CD8-positive, alpha-beta memory T cell (primary cell): Measurements from ENCODE around the gene ASPHD1. TPM values are rescaled to one million over a fixed set of nuclear protein-coding genes. Genes with fewer than 3 reads are reported as not detected.
A peak's percentile ranks its signal among the peaks of the same experiment; 100 is the strongest.

Source experiments
- CTCF ChIA-PET: fragments of 350-600 bp; sonication (Branson Sonifier 250); formaldehyde crosslinking; loops from one replicate; lab custom pipeline; 2021; ENCODE audit warnings: antibody characterized with exemption; lab: Charles Lee
- POLR2A ChIA-PET: fragments of 350-600 bp; sonication (Branson Sonifier 250); formaldehyde crosslinking; loops from one replicate; lab custom pipeline; 2021; ENCODE audit warnings: antibody characterized with exemption; lab: Charles Lee
- DNase-seq, 5 donors: peaks; one replicate each; pipeline versions ENCODE4 v3.0.0 to v3.0.0-alpha.2; 2020 to 2022; ENCODE audit warnings: mixed read lengths in 1 of 5
- H3K27ac ChIP-seq: one replicate; pipeline ENCODE4 v1.7.0; 2013; ENCODE audit warnings: low read depth, mild to moderate bottlenecking, low read length, moderate library complexity
- H3K27me3 ChIP-seq: 2 replicates; pipeline ENCODE4 v1.7.0; 2013; ENCODE audit warnings: low read length, mild to moderate bottlenecking; ENCODE audit not compliant: insufficient read depth, poor library complexity, severe bottlenecking
- H3K36me3 ChIP-seq: 2 replicates; pipeline ENCODE4 v1.7.0; 2013; ENCODE audit warnings: mild to moderate bottlenecking, low read length, moderate library complexity; ENCODE audit not compliant: insufficient read depth
- H3K4me1 ChIP-seq: 2 replicates; pipeline ENCODE4 v1.7.0; 2013; ENCODE audit warnings: mild to moderate bottlenecking, low read length, moderate library complexity; ENCODE audit not compliant: insufficient read depth
- H3K4me3 ChIP-seq: 2 replicates; pipeline ENCODE4 v1.7.0; 2013; ENCODE audit warnings: mild to moderate bottlenecking, low read length
- H3K9me3 ChIP-seq: 2 replicates; pipeline ENCODE4 v1.7.0; 2013; ENCODE audit warnings: mild to moderate bottlenecking, low read length
- H3K27ac Mint-ChIP-seq, 8 donors: one replicate each; pipeline ENCODE4 v1.8.0; 2020 to 2021; ENCODE audit warnings: mixed read lengths in 8 of 8, mild to moderate bottlenecking in 6 of 8, inconsistent platforms in 3 of 8, moderate library complexity in 3 of 8
- H3K27me3 Mint-ChIP-seq, 2 donors: one replicate each; pipeline ENCODE4 v1.8.0; 2020 to 2021; ENCODE audit warnings: mixed read lengths in 2 of 2, mild to moderate bottlenecking in 1 of 2, moderate library complexity in 1 of 2
- H3K36me3 Mint-ChIP-seq, 3 donors: one replicate each; pipeline ENCODE4 v1.8.0; 2020 to 2021; ENCODE audit warnings: mixed read lengths in 3 of 3, inconsistent platforms in 1 of 3, mild to moderate bottlenecking in 1 of 3
- H3K4me1 Mint-ChIP-seq, 3 donors: one replicate each; pipeline ENCODE4 v1.8.0; 2020 to 2021; ENCODE audit warnings: mixed read lengths in 3 of 3, inconsistent platforms in 1 of 3, mild to moderate bottlenecking in 1 of 3
- H3K4me3 Mint-ChIP-seq, 7 donors: one replicate each; pipeline ENCODE4 v1.8.0; 2020 to 2021; ENCODE audit warnings: mixed read lengths in 7 of 7, mild to moderate bottlenecking in 6 of 7, moderate library complexity in 4 of 7, inconsistent platforms in 2 of 7
- H3K9me3 Mint-ChIP-seq, 5 donors: one replicate each; pipeline ENCODE4 v1.8.0; 2020 to 2022; ENCODE audit warnings: mixed read lengths in 5 of 5, mild to moderate bottlenecking in 3 of 5, moderate library complexity in 2 of 5, inconsistent platforms in 1 of 5
- polyA plus RNA-seq: library from polyadenylated mRNA; unstranded; fragments of 300-500 nt; fragmentation: Illumina TruSeq; gene quantifications from one replicate; pipeline ENCODE4 v1.2.3, GENCODE V29; 2021
- total RNA-seq, 2 experiments: library from RNA; stranded (reverse); gene quantifications; one replicate each; pipeline ENCODE4 v1.2.3, GENCODE V29; 2021

The ASPHD1 gene
- total and polyA plus RNA-seq, 3 experiments from 2014 or later, result 1.2 to 1.7 TPM; not detected in 1

DNA sequence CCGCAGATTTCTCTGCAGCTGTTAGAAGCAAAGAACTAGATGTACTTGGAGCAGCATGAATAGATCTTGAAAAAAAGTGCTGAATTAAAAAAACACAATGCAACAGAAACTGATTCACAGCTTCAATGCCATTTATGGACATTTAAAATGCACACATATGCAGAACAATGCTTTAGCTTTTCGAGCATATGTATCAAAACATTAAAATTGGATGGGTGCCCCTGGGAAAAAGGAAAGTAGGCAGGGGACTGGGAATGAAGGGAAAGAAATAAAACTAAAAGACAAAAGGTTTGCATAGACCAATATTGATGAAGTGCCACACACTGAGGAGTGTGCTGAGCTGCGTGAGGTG, 20.7 kb downstream of the ASPHD1 start:
- H3K27me3 ChIP-seq, result no peaks in the 10 kb centered on the region
- Mint-ChIP-seq H3K27ac (peak overlapping the region in 3 of 8 donors; percentile 1 to 77 (median 32)), H3K4me3 (peak overlapping the region in 1 of 7 donors; percentile 70), H3K36me3 (peaks cover 0 to 70% (median 12%) of the 10 kb centered on the region in 3 donors), H3K9me3 (no peaks in the 10 kb centered on the region), H3K4me1 (peaks cover 35 to 46% (median 46%) of the 10 kb centered on the region in 3 donors), H3K27me3 (no peaks in the 10 kb centered on the region)
- no peaks in the 10 kb centered on the region for H3K9me3 ChIP-seq
- peaks cover 25% of the 10 kb centered on the region for H3K36me3 ChIP-seq
- POLR2A ChIA-PET, result interaction anchor here (0.7 kb wide), 1 partner anchor 18 kb away, joined by 4 read pairs; no protein-coding TSS in a partner anchor
- peaks cover 9% of the 10 kb centered on the region for H3K4me1 ChIP-seq
- CTCF ChIA-PET, result no interaction called here
- no peak for DNase-seq
- no peak overlapping the region for H3K27ac ChIP-seq
- no peak overlapping the region for H3K4me3 ChIP-seq

DNA sequence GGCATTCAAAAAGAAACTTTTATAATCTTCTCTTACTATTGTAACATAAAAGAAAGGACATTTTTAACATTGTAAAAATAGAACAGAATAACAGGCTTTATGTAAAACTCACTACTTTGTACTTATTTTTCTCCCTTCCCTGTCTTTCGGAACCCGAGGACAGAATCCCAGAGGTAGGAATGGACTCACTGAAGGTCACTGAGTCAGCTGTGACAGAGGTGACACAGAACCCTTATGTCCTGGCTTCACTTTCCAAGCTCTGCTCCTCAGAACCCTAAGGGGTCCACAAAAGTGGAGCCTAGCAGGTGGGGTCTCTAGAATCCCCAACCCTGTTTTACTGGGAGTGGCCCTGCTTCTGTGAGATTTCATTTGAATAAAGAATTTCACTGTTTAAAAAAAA, 22.0 kb downstream of the ASPHD1 start:
- no peaks in the 10 kb centered on the region for H3K27me3 ChIP-seq
- peaks cover 48 to 59% (median 58%) of the 10 kb centered on the region in 3 donors for H3K4me1 Mint-ChIP-seq
- H3K4me3 ChIP-seq, result no peak overlapping the region
- peaks cover 18% of the 10 kb centered on the region for H3K4me1 ChIP-seq
- H3K36me3 Mint-ChIP-seq, result peaks cover 0 to 61% (median 12%) of the 10 kb centered on the region in 3 donors
- H3K9me3 Mint-ChIP-seq, result no peaks in the 10 kb centered on the region
- H3K27me3 Mint-ChIP-seq, result no peaks in the 10 kb centered on the region
- H3K4me3 Mint-ChIP-seq, result peak overlapping the region in 2 of 7 donors; percentile 50 to 70
- POLR2A ChIA-PET, result interaction anchor here (0.5 kb wide), 1 partner anchor 1013 kb away, joined by 8 read pairs; no protein-coding TSS in a partner anchor
- H3K27ac ChIP-seq, result no peak overlapping the region
- no peaks in the 10 kb centered on the region for H3K9me3 ChIP-seq
- DNase-seq, result no peak
- CTCF ChIA-PET, result no interaction called here
- H3K36me3 ChIP-seq, result peaks cover 25% of the 10 kb centered on the region
- peak overlapping the region in 2 of 8 donors; percentile 14 to 41 for H3K27ac Mint-ChIP-seq

DNA sequence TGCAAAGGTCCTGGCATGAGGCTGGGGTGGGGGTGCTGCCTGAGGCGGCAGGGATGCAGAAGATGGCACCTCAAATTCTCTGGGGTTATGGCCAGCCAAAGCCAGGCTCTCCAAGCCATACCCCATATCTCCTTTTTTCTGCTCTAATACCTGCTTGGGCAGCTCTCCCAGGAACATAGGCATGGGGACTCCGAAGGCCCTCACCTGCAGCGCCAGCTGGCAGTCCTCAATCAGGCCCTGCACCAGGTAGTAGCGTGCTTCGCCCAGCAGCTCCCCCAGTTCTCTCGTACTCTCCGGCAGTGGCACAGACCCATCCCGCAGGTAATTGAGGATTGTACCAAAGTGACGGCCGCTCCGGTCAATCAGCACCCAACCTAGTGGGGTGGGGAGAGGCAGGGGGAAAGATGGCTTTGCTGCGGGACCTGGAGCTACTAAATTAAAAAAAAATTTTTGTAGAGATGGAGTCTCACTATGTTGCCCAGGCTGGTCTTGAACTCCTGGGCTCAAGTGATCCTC, 22.8 kb downstream of the ASPHD1 start:
- CTCF ChIA-PET, result no interaction called here
- POLR2A ChIA-PET, result no interaction called here
- no peak overlapping the region for H3K4me3 ChIP-seq
- peaks cover 0 to 56% (median 12%) of the 10 kb centered on the region in 3 donors for H3K36me3 Mint-ChIP-seq
- H3K27me3 ChIP-seq, result no peaks in the 10 kb centered on the region
- DNase-seq, result no peak
- peaks cover 18% of the 10 kb centered on the region for H3K4me1 ChIP-seq
- H3K9me3 Mint-ChIP-seq, result no peaks in the 10 kb centered on the region
- H3K4me1 Mint-ChIP-seq, result peaks cover 48 to 63% (median 58%) of the 10 kb centered on the region in 3 donors
- no peaks in the 10 kb centered on the region for H3K27me3 Mint-ChIP-seq
- peaks cover 22% of the 10 kb centered on the region for H3K36me3 ChIP-seq
- H3K4me3 Mint-ChIP-seq, result peak overlapping the region in 6 of 7 donors; percentile 19 to 79 (median 62)
- no peaks in the 10 kb centered on the region for H3K9me3 ChIP-seq
- H3K27ac Mint-ChIP-seq, result peak overlapping the region in 3 of 8 donors; percentile 14 to 79 (median 29)
- H3K27ac ChIP-seq, result no peak overlapping the region

- Histone ChIP-seq H3K9me3 (no peaks in the 10 kb centered on the region), H3K27me3 (no peaks in the 10 kb centered on the region), H3K27ac (peak overlapping the region; percentile 81), H3K36me3 (peaks cover 17% of the 10 kb centered on the region), H3K4me3 (peak overlapping the region; percentile 94), H3K4me1 (peaks cover 18% of the 10 kb centered on the region)
- ChIA-PET POLR2A (interaction anchor here (0.6 to 1.9 kb wide), 6 partner anchors 11 to 69 kb away, joined by 3 to 15 read pairs (median 6); partner anchors contain the start of genes TAOK2 and TMEM219), CTCF (interaction anchor here (1.0 to 1.6 kb wide), 2 partner anchors 26 to 225 kb away, joined by 3 to 4 read pairs; partner anchors contain the start of genes ASPHD1 and SEZ6L2)
- no peaks in the 10 kb centered on the region for H3K27me3 Mint-ChIP-seq
- H3K9me3 Mint-ChIP-seq, result no peaks in the 10 kb centered on the region
- peak overlapping the region; percentile 91 to 98 (median 94) for H3K4me3 Mint-ChIP-seq
- H3K27ac Mint-ChIP-seq, result peak overlapping the region in 7 of 8 donors; percentile 49 to 96 (median 86)
- peaks cover 45 to 62% (median 57%) of the 10 kb centered on the region in 3 donors for H3K4me1 Mint-ChIP-seq
- peaks cover 0 to 43% (median 12%) of the 10 kb centered on the region in 3 donors for H3K36me3 Mint-ChIP-seq
- no peak for DNase-seq
These were observed 24.9 kb downstream of the ASPHD1 start for GRCh38 chr16:29925105-29925756.

GRCh38 chr16:29925781-29926710, 25.8 kb downstream of the ASPHD1 start, which contains the start of gene KCTD13:
KCTD13 (minus strand) TSS chr16:29926226; CDS start chr16:29926033, 193 bp downstream.
- DNase-seq, result peak; percentile 80 to 93 (median 89)
- Histone ChIP-seq H3K36me3 (peaks cover 8% of the 10 kb centered on the region), H3K4me3 (peak within 1 kb of the TSS; percentile 94), H3K27me3 (no peaks in the 10 kb centered on the region), H3K9me3 (no peaks in the 10 kb centered on the region), H3K4me1 (peaks cover 18% of the 10 kb centered on the region), H3K27ac (peak within 1 kb of the TSS; percentile 81)
- Mint-ChIP-seq H3K9me3 (no peaks in the 10 kb centered on the region), H3K27me3 (no peaks in the 10 kb centered on the region), H3K4me1 (peaks cover 38 to 54% (median 49%) of the 10 kb centered on the region in 3 donors), H3K27ac (peak within 1 kb of the TSS; percentile 89 to 98 (median 96)), H3K4me3 (peak within 1 kb of the TSS; percentile 93 to 98 (median 94)), H3K36me3 (peaks cover 0 to 34% (median 4%) of the 10 kb centered on the region in 3 donors)
- POLR2A ChIA-PET, result interaction anchor here (0.6 to 1.9 kb wide), 9 partner anchors 12 to 247 kb away, joined by 3 to 15 read pairs (median 4); partner anchors contain the start of genes TAOK2 and TMEM219
- CTCF ChIA-PET, result interaction anchor here (0.9 to 1.6 kb wide), 7 partner anchors 10 to 225 kb away, joined by 3 to 6 read pairs (median 4); partner anchors contain the start of genes ASPHD1, SEZ6L2, TAOK2 and TMEM219

DNA sequence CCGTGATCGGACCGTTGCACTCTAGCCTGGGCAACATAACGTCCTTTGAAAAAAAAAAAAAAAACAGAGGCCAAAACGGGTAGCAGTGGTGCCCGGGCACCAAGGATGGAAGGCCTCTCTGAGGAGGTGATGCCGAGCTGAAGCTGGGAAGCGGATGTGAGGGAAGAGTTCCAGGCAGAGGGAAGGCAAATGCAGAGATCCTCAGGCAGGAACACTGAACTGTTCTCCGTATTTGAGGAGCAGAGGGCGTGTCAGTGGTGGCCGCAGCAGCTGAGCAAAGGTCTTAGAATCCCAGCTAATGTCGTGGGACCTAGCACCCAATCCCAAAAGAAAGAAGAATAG, 26.4 kb downstream of the ASPHD1 start:
- peaks cover 4% of the 10 kb centered on the region for H3K36me3 ChIP-seq
- peak overlapping the region; percentile 94 for H3K4me3 ChIP-seq
- H3K36me3 Mint-ChIP-seq, result peaks cover 0 to 28% (median 0%) of the 10 kb centered on the region in 3 donors
- H3K27ac ChIP-seq, result peak overlapping the region; percentile 81
- POLR2A ChIA-PET, result interaction anchor here (0.6 to 1.9 kb wide), 4 partner anchors 35 to 247 kb away, joined by 3 to 15 read pairs (median 7); partner anchors contain the start of genes TAOK2 and TMEM219
- H3K27ac Mint-ChIP-seq, result peak overlapping the region; percentile 89 to 98 (median 96)
- CTCF ChIA-PET, result interaction anchor here (0.9 to 1.6 kb wide), 6 partner anchors 10 to 226 kb away, joined by 3 to 6 read pairs (median 4); partner anchors contain the start of genes TAOK2 and TMEM219
- H3K9me3 ChIP-seq, result no peaks in the 10 kb centered on the region
- peak overlapping the region; percentile 93 to 98 (median 94) for H3K4me3 Mint-ChIP-seq
- peaks cover 35 to 51% (median 45%) of the 10 kb centered on the region in 3 donors for H3K4me1 Mint-ChIP-seq
- no peaks in the 10 kb centered on the region for H3K27me3 ChIP-seq
- H3K9me3 Mint-ChIP-seq, result no peaks in the 10 kb centered on the region
- DNase-seq, result no peak
- peaks cover 18% of the 10 kb centered on the region for H3K4me1 ChIP-seq
- no peaks in the 10 kb centered on the region for H3K27me3 Mint-ChIP-seq
